Muscle of back (tissue), 13 donors: Measurements from ENCODE around the gene SPEF1. TPM values are rescaled to one million over a fixed set of nuclear protein-coding genes. Genes with fewer than 3 reads are reported as not detected.
"Not testable (repeated sequence)": the region's sequence is repeated elsewhere in the genome, so short reads cannot be mapped to it uniquely, and the experiment has no call there.

ENCODE experiments used
- DNase-seq, 3 donors: peaks; one replicate each; pipeline versions ENCODE4 v3.0.0 to v3.0.0-alpha.2; 2013
- long read RNA-seq, 9 donors: transcript quantifications; one replicate each; lab custom pipeline, GENCODE V29; 2026
- polyA plus RNA-seq, 10 donors: library from polyadenylated mRNA; unstranded; fragments of 120-200 nt; gene quantifications; one replicate each; pipeline ENCODE4 v1.2.1, GENCODE V29; 2013; ENCODE audit not compliant: insufficient read length in 10 of 10

SPEF1 gene, protein sequence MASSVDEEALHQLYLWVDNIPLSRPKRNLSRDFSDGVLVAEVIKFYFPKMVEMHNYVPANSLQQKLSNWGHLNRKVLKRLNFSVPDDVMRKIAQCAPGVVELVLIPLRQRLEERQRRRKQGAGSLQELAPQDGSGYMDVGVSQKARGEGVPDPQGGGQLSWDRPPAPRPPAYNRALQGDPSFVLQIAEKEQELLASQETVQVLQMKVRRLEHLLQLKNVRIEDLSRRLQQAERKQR
- polyA plus RNA-seq: under 1 TPM in 2 of 10 donors, not detected in 8; 0.08 to 0.29 TPM
- long read RNA-seq, donor 1: 0 reads
- long read RNA-seq, donor 2: 0 reads
- long read RNA-seq, donor 3: 0 reads
- long read RNA-seq, donor 4: 0 reads
- long read RNA-seq, donor 5: 0 reads
- long read RNA-seq, donor 6: 0 reads
- long read RNA-seq, donor 7: 0 reads
- long read RNA-seq, donor 8: 0 reads
- long read RNA-seq, donor 9: 0 reads

DNA sequence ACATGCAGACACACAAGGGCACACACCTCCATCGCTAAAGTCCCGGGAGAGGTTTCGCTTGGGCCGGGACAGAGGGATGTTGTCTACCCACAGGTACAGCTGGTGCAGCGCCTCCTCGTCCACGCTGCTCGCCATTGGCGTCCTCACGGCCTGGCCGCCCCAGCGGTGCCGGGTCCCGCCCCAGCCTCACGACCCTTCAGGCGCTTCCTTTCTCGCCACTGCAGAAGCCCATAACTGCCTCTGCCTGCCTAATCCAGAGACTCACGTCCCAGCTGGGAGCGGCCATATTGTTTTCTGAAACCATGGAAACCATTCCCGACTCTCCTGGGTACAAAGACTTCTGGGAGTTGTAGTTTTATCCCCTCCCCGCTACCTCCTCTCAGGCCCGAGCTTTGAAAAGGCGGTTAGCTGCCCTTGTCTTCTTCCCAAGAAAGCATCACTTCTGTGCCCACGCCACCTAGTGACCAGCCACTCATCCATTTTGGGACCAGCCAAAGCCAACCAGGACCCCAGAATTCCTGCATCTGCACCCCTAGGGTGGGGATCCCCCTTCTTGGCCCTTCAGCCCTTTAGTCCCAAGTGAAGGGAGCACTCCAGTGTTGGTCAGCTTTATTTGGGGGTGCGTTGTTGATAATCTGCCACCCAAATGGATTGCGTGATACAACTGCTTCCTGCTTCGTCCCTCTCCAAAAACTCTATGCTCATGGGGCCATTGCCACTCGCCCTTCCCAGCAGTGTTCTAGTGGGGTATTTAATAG, at the start of gene SPEF1:
SPEF1 (minus strand) TSS at position 296 of the 758 bp plus-strand sequence; CDS start at position 135, 161 bp downstream.
- DNase-seq: peak; percentile 89 to 94 (median 91)

DNA sequence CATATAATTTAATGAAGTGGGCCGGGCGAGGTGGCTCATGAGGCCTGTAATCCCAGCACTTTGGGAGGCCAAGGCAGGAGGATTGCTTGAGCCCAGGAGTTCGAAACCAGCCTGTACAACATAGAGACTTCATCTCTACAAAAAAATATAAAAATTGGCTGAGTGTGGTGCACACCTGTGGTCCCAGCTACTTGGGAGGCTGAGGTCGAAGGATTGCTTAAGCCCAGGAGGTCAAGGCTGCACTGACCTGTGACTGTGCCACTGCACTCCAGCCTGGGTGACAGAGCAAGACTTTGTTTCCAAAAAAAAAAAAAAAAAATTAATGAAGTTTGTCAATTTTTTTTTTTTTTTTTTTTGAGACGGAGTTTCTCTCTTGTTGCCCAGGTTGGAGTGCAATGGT, 48.6 kb upstream of the SPEF1 start:
- not testable (repeated sequence) for DNase-seq

DNA sequence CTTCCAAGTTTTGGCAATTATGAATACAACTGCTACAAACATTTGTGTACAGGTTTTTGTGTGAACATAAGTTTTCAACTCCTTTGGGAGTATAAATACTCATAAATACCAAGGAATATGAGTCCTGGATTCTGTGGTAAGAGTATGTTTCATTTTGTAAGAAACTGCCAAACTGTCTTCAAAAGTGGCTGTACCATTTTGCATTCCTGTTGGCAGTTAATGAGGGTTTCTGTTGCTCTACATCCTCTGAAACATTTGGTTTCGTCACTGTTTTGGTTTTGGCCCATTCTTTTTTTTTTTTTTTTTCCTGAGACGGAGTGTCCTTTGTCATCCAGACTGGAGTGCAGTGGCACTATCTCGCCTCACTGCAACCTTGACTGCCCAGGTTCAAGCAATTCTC, 47.5 kb upstream of the SPEF1 start:
- DNase-seq: no peak

DNA sequence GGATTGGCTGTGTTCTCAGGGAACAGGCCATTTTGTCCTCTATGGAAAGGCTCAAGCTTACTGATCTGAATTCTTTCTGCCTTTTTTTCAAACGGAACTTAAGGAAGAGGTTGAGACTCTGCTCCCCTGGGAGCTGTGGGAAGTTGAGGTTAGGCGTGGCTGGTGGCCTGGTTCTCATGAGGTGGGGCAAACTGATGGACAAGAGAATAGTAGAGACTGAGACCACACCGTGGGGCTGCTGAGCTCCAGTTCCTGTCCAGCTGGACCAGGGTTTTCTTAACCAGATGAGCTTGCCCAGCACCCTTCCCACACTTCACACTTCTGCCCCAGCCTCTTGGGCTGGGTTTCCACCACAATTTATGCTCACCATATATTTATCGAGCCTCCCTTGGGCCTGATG, 45.2 kb upstream of the SPEF1 start:
- no peak for DNase-seq

DNA sequence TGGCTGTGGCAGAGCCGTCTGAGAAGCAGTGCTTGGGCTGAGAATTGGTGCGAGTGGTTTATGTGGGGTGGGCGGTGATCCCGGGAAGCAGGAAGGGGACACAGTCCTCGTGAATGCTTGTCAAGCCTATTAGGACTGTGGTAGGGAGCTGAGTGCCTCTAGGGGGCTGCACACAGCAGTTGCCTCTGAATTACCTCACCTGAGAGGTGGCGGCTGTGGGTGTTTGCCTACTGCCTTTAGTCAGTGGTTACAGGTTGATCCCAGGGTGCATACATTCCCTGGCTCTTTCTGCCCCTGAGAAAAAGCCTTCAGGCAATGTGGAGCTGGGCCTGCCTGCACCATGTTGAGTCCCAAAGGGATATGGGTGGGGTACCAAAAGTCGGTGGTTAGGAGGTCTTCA, 44.3 kb upstream of the SPEF1 start:
- no peak for DNase-seq

DNA sequence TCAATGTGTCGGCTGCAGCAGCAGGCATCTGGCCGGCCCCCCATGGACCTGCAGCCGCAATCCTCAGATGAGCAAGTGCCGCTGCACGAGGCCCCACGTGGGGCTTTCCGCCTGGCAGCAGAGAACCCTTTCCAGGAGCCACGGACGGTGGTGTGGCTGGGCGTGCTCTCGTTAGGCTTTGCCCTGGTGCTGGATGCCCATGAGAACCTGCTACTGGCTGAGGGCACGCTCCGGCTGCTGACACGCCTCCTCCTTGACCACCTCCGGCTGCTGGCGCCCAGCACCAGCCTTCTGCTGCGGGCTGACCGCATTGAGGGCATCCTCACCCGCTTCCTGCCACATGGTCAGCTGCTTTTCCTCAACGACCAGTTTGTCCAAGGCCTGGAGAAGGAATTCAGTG, 42.6 kb upstream of the SPEF1 start:
- no peak for DNase-seq

DNA sequence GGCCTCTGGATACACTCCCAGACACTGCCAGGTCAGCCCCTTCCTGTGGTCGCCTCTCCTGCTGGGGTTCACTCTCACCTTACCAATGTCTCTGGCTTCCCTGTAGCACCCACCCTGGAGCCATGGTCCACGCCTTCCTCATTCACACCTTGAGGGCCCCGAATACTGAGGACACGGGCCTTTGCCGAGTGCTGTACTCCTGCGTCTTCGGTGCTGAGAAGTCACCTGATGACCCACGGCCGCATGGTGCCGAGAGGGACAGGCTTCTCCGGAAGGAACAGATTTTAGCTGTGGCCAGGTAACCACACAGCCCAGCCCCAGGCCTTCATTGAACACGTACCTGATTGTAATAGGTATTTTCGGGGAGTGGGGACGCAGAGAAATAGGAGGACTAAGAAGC, 40.7 kb upstream of the SPEF1 start:
- no peak for DNase-seq

DNA sequence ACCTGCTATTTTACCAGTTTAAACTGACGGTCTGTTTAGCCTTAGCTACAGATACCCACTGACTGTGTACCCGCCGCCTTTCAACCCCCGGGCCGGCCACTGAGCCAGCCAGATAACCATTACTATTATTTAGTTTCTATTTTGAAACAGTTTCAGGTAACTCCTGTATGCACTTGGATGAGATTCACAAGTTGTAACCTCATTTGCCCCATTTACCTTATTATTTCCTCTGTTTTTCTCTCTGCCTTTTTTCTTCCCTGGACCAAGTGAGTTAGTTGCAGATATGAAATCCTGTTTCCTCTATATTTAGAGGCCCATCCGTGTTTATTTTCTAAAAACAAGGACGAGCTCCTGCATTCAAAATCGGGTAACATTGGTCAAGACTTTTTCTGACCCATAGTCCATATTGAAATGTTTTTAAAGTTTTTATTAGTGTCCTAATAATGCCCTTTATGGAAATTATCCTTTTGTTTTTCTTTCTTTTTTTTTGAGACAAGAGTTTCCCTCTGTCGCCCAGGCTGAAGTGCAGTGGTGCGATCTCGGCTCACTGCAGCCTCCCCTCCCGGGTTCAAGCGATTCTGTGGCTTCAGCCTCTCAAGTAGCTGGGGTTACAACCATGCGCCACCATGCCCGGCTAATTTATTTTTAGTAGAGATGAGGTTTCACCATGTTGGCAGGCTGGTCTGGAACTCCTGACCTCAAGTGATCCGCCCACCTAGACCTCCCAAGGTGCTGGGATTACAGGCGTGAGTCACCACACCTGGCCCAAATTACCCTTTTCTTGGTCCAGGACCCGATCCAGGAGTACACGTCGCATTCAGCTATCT, 39.9 kb upstream of the SPEF1 start:
- DNase-seq: no peak

DNA sequence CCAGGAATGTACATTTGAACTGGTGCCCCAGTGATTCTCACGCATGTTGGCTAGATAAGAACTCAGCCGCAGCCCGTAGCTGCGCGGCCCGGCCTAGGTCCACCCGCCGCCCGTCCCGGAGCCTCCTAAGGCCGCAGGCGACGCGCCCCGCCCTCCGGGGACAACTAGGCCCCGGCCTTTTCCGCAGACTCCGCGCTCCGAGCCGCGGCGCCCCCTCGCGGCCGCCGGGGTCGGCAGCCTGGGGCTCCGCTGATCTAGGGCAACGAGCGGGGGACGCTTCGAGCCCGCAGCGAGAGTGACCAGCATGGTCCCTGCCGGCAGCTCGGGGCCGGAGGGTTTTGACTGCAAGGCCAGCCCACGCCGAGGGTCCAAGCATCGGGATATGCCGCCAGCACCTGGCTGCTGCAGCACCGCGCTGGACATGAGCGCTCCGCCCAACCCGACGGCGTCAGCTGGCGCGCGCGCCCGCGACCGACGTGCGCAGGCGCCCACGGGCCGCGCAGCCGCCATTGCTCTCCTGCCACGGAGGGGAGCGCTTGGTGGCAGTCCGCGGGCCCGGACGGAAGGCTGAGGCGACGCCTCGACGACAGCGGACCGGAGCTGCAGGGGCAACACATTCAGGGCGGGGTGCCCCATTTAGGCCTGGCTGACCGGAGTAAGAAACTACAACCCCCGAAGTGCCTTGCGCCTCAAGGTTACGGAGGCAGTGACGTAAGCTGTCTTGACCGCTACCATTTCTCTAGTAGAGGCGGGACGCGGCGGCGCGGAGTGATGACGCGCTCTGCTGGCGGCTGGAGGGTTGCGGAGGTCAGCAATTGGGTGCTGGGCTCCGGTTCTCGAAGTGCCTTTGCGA, 39.0 kb upstream of the SPEF1 start, which contains the start of gene AP5S1:
AP5S1 (plus strand) TSS at position 500 of the 853 bp plus-strand sequence. CDS start 1,571 bp downstream, outside the sequence.
- peak; percentile 97 to 100 (median 97) for DNase-seq

DNA sequence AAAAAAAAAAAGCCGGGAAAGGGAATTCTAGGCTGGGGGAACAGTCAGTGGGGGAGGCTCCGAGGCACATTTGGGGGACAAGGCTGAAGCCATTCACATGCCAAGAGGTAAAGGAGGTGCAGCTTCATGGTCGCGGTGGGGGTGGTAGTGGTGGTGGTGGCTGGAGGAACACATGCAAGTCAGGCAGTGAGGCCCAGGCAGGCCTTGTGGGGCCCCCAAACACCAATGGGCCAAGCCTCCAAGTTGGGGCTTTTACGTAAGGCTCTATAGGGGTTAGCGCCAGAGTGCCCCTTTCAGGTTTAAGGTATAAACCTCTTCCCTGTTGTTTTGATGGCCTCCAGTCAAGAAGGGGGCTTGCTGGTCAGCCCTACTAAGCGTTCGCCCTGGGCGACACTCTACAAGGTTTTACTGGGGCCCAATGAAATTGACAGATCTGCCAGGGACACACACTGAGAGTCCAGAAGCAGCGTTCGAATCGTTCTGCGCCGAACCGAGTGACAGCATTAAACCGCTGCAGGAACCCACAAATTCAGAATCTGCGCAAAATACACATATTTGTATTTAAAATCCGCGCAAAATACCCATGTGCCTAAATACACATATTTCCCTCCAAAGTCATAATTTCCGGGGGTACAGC, 38.3 kb upstream of the SPEF1 start:
- no peak for DNase-seq

DNA sequence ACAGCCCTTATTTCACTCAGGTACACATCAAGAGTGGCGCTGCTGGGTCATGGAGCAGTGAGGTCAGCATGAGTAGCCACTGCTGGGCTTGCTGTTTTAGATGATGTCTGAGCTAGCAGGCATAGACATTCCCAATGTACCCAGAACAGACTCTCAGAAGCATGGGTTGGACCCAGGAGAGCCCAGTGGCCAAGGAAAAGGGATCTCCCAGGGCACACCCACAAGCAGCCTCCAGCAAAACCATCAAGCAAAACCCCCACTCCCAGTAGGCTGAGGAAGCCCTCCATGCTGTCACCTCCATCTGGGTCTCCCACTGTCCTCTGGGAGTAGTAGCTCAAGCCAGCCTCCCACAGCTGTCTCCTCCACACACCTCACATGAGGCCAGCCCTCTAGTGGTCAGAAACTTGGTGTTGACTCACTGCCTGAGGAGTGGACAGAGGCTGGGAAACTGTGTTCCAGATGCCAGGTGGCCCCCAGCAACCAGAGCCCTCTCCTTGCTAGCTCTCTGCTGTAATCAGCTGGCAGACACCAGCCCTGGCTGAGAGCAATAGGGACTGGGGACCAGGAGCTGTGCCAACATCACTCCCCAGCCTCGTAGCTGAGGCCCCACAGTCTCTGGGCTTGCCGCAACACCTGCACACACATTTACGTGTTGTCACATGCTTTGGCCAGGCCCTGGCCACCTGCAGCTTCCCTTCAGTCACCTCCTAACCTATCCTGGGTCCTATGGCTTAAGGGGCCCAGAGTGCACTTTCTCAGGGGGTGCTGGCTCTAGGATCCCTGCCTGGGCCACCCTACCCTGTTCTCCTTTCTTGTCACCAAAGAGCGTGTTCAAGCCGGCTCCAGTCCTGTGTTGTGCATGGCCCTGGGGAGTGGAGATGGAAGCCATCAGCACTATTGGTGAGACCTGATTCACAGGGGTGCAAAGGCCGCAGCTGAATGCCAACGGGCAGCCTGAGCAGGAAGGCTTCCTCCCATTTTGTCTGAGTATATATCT, 37.2 kb upstream of the SPEF1 start:
- DNase-seq: peak in 2 of 3 donors; percentile 55 to 78

DNA sequence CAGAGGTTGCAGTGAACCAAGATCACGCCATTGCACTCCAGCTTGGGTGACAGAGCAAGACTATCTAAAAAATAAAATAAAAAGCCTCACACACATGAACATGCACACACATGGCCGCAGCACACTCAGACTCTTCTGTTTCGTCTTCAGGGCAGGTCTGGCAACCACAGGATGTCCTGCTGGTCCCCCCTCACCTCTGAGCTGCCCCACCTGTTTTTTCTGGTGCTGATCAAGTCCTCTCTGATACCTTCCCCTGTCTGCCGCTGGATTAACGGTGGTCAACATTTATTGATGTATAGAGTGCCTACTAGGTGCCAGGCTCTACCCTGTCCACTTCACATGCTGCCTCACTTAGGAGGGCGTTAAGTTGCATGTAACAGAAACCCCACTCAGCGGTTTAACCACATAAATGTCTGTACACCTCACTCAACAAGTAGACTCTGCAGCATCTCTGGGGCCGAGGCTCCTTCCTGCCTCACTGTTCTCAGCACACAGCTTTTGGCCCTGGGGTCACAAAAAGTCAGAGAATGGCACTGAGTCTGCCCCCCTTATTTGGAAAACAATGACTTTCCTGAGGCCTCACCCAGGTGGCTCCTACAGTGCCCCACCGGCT, 34.6 kb upstream of the SPEF1 start:
- no peak for DNase-seq

DNA sequence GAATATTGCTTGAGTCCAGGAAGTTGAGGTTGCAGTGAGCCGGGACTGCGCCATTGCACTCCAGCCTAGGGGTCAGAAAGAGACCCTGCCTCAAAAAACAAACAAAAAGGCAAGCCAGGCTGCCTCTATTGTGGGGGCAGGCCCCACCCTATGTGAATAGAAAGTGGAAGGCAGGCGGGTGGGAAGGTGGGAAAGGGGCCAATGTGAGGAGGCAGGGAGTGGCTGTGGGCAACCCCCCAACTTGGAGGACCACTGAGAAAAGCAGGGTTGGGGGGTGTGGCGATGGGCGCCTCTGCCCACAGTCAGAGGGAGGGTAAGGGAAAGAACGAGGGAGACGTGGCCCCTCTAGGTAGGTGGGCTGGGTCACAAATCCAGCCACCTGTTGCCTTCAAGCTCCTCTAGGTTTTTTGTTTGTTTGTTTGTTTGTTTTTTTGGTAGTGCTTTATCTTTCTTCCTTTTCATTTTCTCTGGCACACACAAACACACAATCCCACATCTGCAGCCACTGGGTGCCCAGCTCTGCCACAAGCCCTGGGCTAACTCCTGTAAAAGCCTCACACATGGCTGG, 33.8 kb upstream of the SPEF1 start:
- DNase-seq: no peak

DNA sequence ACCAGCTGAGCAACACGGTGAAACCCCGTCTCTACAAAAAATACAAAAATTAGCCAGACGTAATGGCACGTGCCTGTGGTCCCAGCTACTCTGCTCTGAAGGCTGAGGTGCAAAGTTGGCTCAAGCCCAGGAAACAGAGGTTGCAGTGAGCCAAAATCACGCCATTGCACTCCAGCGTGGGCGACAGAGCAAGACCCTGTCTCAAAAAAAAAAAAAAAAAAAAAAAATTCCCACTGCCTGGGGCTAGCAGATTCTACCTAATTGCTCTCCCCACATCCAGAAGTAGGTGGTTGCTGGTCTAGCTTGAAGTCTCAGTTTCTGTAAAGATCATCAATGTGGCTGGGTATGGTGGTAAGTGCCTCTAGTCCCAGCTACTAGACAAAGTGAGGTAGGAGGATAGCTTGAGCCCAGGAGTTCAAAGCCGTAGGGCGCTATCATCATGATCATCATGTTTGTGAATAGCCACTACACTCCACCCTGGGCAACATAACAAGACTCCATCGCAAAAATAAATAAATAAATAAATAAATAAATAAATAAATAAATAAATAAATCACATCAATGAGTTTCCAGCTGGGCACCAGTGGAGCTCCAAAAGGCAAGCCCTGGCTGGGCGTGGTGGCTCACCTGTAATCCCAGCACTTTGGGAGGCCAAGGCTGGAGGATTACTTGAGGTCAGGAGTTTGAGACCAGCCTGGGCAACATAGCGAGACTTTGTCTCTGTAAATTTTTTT, 32.8 kb upstream of the SPEF1 start:
- DNase-seq: no peak

DNA sequence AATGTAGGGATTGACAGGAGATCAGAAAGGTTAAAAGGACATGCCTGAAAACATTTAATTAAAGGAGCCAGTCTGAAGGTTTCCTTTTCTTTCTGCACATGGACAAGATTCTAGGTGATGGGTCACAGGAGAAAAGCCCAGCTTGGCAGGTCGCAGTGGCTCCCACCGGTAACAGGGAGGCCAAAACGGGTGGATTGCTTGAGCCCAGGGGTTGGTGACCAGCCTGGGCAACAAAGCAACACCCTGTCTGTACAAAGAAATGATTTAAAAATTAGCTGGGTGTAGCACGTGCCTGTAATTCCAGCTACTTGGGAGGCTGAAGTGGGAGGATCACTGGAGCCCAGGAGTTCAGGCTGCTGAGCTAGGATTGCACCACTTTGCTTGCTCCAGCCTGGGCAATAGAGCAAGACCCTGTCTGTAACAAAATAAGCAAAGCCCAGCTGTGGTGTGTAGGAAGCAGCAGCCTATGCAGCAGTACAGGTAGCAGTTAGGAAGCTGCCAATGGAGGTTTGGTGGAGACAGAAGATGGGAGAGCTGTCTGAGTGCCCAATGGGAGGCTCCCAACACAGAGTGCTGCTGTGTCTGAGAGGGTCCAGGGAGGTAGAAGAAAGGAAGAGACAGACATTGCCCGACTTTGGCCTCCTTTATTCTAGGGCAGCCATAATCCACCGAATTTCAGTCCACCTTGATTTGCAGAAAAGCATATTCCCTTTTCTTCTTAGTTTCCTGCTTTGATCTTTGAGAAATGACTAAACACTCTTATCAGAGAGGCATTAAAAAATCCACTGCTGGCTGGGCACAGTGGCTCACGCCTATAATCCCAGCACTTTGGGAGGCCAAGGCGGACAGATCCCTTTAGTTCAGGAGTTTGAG, 32.0 kb upstream of the SPEF1 start:
- DNase-seq: no peak

DNA sequence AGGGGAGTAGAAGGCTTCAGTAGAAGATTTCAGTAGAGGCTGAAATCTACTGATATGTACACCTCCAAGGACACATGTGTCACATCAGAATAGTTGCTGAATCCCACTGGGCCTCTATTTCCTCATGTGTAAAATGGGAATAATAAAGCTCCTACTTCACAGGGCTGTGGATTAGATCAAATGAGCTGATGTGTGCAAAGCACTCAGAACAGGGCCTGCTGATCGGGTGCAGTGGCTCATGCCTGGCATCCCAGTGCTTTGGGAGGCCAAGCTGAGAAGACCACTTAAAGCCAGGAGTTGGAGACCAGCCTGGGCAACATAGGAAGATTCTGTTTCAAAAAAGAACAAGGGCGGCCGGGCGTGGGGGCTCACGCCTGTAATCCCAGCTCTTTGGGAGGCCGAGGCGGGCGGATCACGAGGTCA, 31.0 kb upstream of the SPEF1 start:
- no peak for DNase-seq
